Fibroblast of villous mesenchyme (primary cell): Measurements from ENCODE around the gene RTTN. TPM values are rescaled to one million over a fixed set of nuclear protein-coding genes. Genes with fewer than 3 reads are reported as not detected.

Experiments
- DNase-seq: peaks from one replicate; pipeline ENCODE4 v3.0.0-alpha.2; 2010; ENCODE audit warnings: low read depth
- H3K4me3 ChIP-seq: 2 replicates; pipeline ENCODE4 v1.5.1; 2011; ENCODE audit warnings: low read depth, mild to moderate bottlenecking, low read length
- CTCF ChIP-seq: IDR thresholded peaks from 2 replicates; pipeline ENCODE4 v1.5.1; 2012; ENCODE audit warnings: low read depth, mild to moderate bottlenecking, low read length; ENCODE audit not compliant: insufficient read depth
- total RNA-seq: library from RNA; depleted of rRNA; stranded (reverse); fragments of >200 nt; gene quantifications from 2 replicates; pipeline ENCODE4 v1.2.3, GENCODE V29; 2012

RTTN gene
- total RNA-seq, 1 donor, result 24.2 TPM

GRCh38 chr18:70019991-70020390 lies 185.5 kb downstream of the RTTN start:
- TF ChIP-seq CTCF, result no peak
- DNase-seq, result no peak
- H3K4me3 ChIP-seq, result no peak overlapping the region

- no peak for TF ChIP-seq CTCF
Measured at GRCh38 chr18:70019136-70019535, 186.4 kb downstream of the RTTN start.

GRCh38 chr18:70015127-70015526 lies 190.4 kb downstream of the RTTN start:
- H3K4me3 ChIP-seq, result no peak overlapping the region
- no peak for TF ChIP-seq CTCF
- peak; percentile 4 for DNase-seq

More at GRCh38 chr18:70019136-70019535, 186.4 kb downstream of the RTTN start:
- no peak for DNase-seq
- no peak overlapping the region for H3K4me3 ChIP-seq

- H3K4me3 ChIP-seq, result no peak overlapping the region
- DNase-seq, result no peak
- TF ChIP-seq CTCF, result no peak
Measured at GRCh38 chr18:70005580-70005979, 199.9 kb downstream of the RTTN start.

- no peak overlapping the region for H3K4me3 ChIP-seq
- DNase-seq, result no peak
- no peak for TF ChIP-seq CTCF
Measured at GRCh38 chr18:70004696-70005095, 200.8 kb downstream of the RTTN start.

GRCh38 chr18:69999656-70000055 lies 205.8 kb downstream of the RTTN start:
- H3K4me3 ChIP-seq, result no peak overlapping the region
- no peak for TF ChIP-seq CTCF
- DNase-seq, result no peak

GRCh38 chr18:69998523-69998987 lies 206.9 kb downstream of the RTTN start:
- no peak for TF ChIP-seq CTCF
- DNase-seq, result no peak
- no peak overlapping the region for H3K4me3 ChIP-seq
